Epidermal melanocyte (primary cell): ENCODE data around the gene EDDM3A.
"Not testable (repeated sequence)": the region's sequence is repeated elsewhere in the genome, so short reads cannot be mapped to it uniquely, and the experiment has no call there.

ENCODE experiments used
- DNase-seq: peaks from one replicate; pipeline ENCODE4 v3.0.0; 2011; ENCODE audit warnings: low spot score; ENCODE audit not compliant: insufficient read length

EDDM3A gene

DNA sequence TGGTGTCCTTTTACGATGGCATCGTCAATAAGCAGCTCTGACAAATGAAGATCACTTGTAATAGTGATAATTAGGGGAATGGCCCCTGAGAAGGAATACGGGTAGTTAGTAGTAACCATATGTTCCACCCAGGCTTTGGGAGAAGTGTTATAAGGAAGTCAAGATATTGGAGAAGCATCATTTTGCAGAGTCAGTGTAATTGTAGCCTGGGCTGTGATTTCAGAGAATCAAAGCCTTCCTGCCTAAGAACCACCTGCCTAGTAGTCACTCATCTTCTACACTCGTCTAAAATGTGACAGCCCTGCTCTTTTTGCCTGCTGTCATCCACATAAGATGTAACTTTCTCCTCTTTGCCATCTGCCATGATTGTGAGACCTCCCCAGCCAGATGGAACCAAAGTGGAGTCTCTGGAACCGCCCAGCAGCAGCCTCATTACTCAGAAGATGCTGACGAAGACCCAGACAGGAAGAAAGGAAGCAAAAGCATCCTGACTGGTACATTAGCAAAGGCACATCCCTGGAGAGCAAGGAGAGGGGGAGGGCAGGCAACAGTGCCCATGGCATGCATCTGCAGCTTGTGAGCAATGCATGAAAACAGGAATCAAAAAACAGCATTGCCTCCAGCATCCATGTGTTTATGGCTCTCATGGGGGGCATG, 12.6 kb upstream of the EDDM3A start:
- DNase-seq = no peak

- DNase-seq = no peak
These were observed 11.8 kb upstream of the EDDM3A start for GRCh38 chr14:20733684-20734429.

DNA sequence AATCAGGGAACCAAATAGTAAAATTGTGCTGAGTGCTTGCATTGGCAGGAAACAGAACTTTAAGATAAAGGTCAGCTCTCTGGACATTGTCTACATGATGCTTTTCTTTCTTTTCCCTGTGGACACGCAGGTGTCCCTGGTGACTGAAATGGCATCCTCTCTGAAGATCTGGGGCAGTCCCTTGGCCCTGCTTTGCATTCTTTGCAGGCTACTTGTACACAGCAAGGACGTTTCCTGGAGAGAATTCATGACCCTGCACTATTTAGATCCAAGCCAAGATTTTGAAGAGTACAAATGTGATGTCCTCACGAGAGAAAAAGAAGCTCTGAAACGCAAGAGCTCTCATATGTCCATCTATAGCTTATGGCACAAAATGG, 11.3 kb upstream of the EDDM3A start:
- DNase-seq = no peak

GRCh38 chr14:20738292-20738691, 7.4 kb upstream of the EDDM3A start:
- not testable (repeated sequence) for DNase-seq

DNA sequence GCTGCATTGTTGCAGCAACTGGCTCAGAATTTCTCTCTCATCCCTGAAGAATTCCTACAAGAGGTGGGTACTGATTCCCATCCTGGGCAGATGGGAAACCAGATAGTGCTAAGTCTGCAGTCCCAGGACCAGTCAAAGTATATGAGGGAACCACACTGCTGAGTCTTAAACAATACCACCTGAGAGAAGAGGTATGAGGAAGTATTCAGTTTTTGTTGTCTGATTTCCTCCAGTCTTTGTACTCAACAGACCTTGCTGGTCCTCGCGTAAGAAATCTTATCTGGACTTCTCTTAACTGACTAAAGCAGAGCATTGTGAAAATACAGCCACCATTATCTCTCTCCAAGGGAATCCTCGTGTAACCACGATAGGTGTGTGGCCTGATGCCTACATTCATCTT, 3.6 kb upstream of the EDDM3A start:
- DNase-seq = no peak

DNA sequence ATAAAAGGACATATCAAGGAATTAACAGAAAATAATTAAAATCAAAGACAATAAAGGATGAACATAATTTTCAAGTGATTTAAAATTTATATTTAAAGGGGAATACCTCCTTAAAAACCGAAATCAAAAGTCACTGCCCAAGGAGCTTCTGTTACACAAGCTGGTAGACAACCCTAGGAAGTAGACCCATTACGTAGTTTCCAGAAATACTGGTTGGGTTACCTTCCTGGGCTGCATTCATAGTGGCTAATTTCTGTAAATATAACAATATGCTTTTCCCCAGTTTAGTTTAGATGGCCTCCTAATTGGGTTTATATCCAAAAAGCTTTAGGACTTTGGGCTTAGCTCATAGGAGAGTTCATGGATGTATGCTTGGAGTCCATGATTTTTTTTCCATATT, 2.1 kb upstream of the EDDM3A start:
- no peak for DNase-seq

- DNase-seq = no peak
These were observed 879 bp downstream of the EDDM3A start for GRCh38 chr14:20746566-20746965.

GRCh38 chr14:20748439-20748838, 2.8 kb downstream of the EDDM3A start:
- DNase-seq = no peak

- no peak for DNase-seq
These were observed 4.5 kb downstream of the EDDM3A start for GRCh38 chr14:20750194-20750593.

GRCh38 chr14:20751963-20752562, 6.4 kb downstream of the EDDM3A start:
- no peak for DNase-seq

GRCh38 chr14:20754308-20754707, 8.6 kb downstream of the EDDM3A start:
- DNase-seq = no peak

DNA sequence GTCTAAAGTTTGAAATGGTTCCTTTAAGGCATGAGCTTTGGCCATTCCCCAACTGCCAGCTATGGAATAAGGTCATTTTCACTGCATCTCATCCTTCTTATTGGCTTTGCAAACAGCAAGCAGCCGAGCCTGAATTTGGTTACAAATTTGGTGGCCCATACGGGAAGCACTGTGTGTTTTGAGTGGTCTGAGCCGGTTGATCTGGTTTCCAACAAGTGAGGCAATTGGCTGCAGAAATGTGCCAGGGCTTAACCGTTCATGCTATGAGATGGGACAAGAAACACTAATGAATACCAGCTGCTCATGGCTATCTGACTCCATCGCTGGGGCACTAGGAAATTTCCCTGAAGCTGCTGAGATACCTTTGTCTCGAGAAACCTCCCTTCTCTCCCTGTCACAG, 9.3 kb downstream of the EDDM3A start:
- DNase-seq = no peak

GRCh38 chr14:20757965-20758364, 12.3 kb downstream of the EDDM3A start:
- no peak for DNase-seq

DNA sequence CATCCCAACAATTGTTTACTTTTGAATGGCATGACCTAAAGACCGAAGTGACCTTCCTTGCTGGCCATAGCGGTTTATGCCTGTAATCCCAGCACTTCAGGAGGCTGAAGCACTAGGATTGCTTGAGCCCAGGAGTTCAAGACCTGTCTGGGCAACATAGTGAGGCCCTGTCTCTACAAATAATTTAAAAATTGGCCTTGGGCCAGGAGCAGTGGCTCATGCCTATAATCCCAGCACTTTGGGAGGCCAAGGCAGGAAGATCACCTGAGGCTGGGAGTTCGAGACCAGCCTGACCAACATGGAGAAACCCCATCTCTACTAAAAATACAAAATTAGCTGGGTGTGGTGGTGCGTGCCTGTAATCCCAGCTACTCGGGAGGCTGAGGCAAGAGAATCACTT, 13.8 kb downstream of the EDDM3A start:
- not testable (repeated sequence) for DNase-seq

GRCh38 chr14:20760950-20761349, 15.3 kb downstream of the EDDM3A start:
- no peak for DNase-seq

- DNase-seq = no peak
These were observed 22.9 kb downstream of the EDDM3A start for GRCh38 chr14:20768593-20768892.

- DNase-seq = no peak
These were observed 23.7 kb downstream of the EDDM3A start for GRCh38 chr14:20769421-20769820.

DNA sequence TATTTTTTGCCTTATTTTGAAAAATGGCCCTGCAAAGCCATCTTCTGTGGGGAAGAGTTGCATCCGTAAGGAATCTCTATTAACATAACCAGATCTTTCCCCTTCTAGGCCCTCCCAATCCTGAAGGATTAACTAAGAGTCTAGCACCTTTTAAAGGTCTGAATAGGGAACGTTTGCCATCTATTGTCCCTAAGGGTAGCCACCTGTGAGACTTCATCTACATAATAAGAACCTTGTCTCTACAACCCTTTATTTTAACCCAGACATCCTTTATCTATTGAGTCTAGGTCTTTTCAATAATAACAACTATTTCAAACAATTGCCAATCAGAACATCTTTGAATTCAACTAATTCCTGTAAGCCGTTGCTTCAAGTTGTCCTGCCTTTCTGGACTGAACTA, 27.0 kb downstream of the EDDM3A start:
- DNase-seq = no peak

GRCh38 chr14:20774258-20774824, 28.7 kb downstream of the EDDM3A start:
- DNase-seq = no peak

GRCh38 chr14:20775043-20775442, 29.4 kb downstream of the EDDM3A start:
- DNase-seq = no peak

DNA sequence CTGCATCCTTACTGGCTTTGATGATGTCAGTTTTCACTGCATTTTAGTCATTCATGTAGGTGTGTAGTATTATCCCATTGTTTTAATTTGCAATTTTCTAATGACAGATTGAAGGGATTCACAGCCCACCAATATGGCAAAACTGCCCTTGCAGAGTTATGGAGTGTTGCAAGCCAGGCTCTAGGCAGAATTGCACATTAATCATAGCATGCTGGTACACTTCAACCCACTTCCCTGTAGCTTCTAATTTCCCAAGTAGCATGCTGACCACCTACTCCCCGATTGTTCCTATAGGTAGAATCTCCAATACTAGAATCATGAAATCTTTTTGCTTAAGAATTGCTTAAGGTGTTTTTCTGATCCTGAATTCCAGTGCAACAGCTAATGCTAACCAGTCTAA, 30.2 kb downstream of the EDDM3A start:
- no peak for DNase-seq

DNA sequence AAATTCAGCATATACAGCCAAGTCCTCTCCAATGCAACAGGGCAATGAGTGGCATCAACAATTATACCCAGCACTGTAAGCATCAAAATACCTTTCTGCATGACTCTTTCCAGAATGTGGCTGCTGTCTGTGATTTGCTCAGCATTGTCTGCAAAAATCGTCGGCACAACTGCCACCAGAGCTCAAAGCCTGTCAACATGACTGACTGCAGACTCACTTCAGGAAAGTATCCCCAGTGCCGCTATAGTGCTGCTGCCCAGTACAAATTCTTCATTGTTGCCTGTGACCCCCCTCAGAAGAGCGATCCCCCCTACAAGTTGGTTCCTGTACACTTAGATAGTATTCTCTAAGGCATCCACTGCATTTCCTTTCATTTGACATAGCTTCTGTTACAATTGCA, 36.1 kb downstream of the EDDM3A start:
- no peak for DNase-seq
